ENCODE data around the gene TRPC4AP.

TRPC4AP gene

GRCh38 chr20:34968042-34968775 lies 124.4 kb downstream of the TRPC4AP start:
- DNase-seq (ENCODE audit: low read depth) = no peak

GRCh38 chr20:34967421-34967820 lies 125.2 kb downstream of the TRPC4AP start:
- DNase-seq (ENCODE audit: low read depth) = no peak

DNA sequence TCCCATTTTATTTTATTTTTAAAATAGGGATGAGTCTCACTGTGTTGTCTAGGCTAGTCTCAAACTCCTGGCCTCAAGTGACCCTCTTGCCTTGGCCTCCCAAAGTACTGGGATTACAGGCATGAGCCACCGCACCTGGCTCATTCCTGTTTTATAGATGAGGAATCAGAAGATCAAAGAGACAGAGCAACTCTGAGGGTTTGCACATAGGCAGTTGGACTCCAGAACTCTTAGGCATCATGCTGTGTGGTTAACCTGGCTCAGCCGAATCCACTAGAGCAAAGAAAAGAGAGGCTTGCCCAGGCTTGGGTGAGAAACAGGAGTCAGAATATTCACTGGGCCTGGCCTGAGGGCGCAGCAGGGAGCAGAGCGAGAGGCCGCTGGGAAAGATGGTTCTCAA lies 127.6 kb downstream of the TRPC4AP start:
- no peak for DNase-seq (ENCODE audit: low read depth)

DNA sequence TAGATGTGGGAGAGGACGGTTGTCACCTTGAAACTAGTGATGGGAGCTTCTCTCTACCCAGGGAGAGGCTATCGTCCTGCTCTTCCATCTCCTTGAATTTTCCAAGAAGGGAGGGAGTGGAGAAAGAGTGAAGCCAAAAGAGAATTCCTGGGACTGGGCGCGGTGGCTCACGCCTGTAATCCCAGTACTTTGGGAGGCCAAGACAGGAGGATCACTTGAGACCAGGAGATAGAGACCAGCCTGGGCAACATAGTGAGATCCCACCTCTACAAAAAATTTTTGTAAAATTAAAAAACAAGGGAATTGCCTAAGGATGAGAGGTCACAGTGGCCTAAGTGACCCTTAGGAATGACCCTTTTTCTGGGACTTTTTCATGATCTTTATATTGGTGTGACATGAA lies 128.1 kb downstream of the TRPC4AP start:
- DNase-seq (ENCODE audit: low read depth) = no peak

DNA sequence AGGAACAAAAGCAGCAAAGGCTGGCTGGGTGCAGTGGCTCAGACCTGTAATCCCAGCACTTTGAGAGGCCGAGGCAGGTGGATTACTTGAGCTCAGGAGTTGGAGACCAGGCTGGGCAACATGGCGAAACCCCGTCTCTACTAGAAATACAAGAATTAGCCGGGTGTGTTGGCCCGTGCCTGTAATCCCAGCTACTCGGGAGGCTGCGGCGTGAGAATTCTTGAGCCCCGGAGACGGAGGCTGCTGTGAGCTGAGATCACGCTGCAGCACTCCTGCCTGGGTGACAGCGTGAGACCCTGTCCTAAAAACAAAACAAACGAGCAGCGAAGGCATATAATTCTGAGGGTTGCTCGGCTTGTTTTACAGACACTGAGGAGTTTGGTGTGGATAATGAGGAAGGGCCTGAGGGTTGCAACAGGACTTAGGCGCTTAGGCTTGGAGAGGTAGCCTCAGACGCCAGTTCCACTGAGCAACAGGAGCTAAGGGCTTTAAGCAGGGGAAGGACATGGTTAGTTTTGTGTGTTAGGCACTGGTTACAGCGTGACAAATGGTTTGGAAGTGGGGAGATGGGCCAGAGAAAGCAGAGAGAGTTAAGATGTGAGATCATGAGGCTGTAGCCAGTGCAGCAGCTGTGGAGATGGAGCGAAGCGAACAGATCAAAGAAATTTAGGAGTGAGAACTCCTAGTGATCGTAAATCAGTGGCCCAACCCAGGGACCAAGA lies 135.7 kb downstream of the TRPC4AP start:
- DNase-seq (ENCODE audit: low read depth) = no peak

DNA sequence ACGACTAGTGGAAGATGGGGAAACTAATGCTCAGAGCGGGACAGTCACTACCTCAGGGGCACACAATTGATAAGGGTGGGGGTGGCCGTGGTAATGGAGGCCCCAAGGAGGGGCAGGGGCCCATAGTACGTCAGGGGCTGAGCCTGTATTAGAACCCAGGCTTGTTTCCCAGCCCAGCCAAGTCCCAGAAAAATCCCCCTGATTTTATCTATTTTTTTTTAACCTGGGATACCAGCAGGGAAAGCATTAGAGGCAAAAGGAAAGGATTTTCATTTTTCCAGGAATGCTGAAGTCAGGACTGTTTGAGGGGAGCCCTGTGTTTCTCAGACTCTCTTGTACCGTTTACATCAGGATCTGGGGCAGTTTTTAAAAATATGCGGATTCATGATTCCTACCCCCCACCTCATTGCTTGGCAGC lies 136.6 kb downstream of the TRPC4AP start:
- DNase-seq (ENCODE audit: low read depth) = no peak

DNA sequence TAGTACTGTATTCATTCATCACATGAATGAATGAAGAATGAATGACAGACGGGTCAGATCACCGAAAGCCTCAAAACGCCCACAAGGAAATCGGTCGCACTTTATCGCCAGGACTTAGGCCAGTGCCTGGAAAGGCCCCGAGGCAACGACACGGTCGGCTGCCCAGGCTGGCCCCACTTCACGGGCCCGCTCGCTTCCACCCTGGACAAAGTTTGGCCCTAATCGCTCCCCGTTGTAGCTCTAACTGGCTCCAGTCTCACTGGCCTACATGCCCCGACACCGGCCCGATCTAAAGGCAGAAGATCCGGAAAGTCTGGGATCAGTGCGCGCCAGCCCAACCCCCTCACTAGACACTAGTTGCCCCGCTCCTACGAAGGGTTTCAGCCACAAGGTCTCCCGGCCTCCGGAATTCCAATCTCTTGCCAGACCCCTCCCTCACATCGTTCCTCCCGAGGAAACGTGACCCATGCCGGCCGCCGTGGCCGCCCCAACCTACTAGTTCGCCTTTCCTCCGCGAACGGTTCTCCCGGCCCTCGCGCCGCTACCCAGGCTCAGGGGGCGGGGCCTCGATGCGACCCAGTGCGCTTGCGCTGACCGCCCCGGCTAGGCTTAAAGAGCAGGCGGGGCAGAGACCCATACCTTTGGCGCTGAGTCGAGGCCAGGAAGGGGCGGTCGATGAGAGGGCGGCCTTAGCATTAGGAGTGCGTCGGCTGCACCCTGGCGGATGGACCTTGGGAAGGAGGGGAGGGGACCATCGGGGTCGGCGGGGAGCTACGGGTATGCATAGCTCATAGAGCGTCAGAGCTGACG lies 137.2 kb downstream of the TRPC4AP start, which contains the start of the genes GSS and MYH7B:
Gene GSS, minus strand, starts transcription at position 576 of the 810 bp plus-strand sequence. CDS start 3,954 bp downstream, outside the sequence.
Gene MYH7B, plus strand, starts transcription at position 638 of the 810 bp plus-strand sequence. CDS start 22,138 bp downstream, outside the sequence.
- DNase-seq (ENCODE audit: low read depth) = peak; percentile 91

DNA sequence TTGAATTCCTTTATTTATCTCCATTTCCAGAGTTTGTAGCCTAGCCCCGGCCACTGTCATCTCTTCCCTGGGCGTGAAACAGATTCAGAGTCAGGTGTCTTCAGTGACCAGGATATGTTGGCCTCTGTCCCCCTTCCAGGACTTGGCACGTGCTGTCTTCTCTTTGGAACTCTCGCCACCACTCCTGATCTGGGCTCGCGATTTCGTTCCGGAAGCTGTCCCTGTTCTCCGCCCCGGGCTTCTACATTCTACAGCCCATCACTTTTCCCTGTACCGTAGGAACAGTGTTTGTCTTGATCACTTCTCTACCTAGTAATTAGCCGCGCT lies 137.7 kb downstream of the TRPC4AP start:
- DNase-seq (ENCODE audit: low read depth) = peak; percentile 12

DNA sequence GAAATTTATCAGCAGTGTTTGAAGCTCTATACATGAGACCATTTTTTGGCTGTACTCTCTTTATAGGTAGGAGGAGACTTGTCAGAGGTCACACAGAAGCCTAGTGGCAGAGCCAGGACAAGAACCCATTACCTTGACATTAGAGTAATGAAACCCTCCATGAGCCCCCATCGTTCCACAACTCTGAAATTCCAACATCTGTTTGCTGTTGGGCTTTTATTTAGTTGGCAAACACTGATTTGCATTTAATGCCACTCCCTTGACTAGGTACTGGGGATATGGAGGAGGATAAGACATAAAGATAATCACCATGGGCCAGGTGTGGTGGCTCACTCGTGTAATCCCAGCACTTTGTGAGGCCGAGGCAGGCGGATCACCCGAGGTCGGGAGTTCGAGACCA lies 138.6 kb downstream of the TRPC4AP start:
- DNase-seq (ENCODE audit: low read depth) = no peak

GRCh38 chr20:34952671-34953070 lies 139.9 kb downstream of the TRPC4AP start:
- no peak for DNase-seq (ENCODE audit: low read depth)
